HG02981 (cell line): ENCODE results near the gene UGT1A4.

Experiments
- ATAC-seq: cut with Tn5 transposase; IDR thresholded peaks from one replicate; pipeline ENCODE4 v1.9.1; 2021; ENCODE audit warnings: mild to moderate bottlenecking, moderate library complexity; ENCODE audit not compliant: unreplicated experiment

The UGT1A4 gene

GRCh38 chr2:233718552-233718951 lies at the start of gene UGT1A4:
UGT1A4 (plus strand) TSS chr2:233718736; CDS start chr2:233718821, 85 bp downstream.
- no peak for ATAC-seq

GRCh38 chr2:233671290-233672161 lies 47.0 kb upstream of the UGT1A4 start, which contains the start of gene UGT1A9:
UGT1A9 (plus strand) TSS chr2:233671898; CDS start chr2:233671935, 37 bp downstream.
- no peak for ATAC-seq

- no peak for ATAC-seq
Observed at GRCh38 chr2:233672886-233673285, 45.6 kb upstream of the UGT1A4 start.

GRCh38 chr2:233673896-233674295 lies 44.6 kb upstream of the UGT1A4 start:
- ATAC-seq, result no peak

- no peak for ATAC-seq
Observed at GRCh38 chr2:233674314-233674713, 44.2 kb upstream of the UGT1A4 start.

DNA sequence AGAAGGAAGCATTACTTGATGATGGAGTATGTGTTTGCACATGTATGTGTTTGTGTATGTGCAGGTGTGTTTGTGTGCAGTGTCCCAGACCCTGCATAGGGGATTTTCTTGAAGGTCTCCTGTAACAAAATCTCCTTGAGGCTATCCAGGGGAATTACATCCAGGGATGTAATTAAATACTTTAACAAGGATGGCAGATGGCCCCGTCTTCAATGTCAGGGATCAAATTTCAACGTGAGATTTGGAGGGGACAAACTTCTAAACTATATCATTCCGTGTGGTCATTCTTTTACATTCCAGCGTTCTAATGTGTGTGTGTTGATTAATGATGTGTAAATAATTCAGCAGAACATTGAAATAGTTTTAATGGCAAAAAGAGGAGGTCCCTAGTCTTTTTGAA lies 43.5 kb upstream of the UGT1A4 start:
- ATAC-seq, result no peak

GRCh38 chr2:233676046-233676445 lies 42.5 kb upstream of the UGT1A4 start:
- ATAC-seq, result no peak

GRCh38 chr2:233679196-233679595 lies 39.3 kb upstream of the UGT1A4 start:
- no peak for ATAC-seq

DNA sequence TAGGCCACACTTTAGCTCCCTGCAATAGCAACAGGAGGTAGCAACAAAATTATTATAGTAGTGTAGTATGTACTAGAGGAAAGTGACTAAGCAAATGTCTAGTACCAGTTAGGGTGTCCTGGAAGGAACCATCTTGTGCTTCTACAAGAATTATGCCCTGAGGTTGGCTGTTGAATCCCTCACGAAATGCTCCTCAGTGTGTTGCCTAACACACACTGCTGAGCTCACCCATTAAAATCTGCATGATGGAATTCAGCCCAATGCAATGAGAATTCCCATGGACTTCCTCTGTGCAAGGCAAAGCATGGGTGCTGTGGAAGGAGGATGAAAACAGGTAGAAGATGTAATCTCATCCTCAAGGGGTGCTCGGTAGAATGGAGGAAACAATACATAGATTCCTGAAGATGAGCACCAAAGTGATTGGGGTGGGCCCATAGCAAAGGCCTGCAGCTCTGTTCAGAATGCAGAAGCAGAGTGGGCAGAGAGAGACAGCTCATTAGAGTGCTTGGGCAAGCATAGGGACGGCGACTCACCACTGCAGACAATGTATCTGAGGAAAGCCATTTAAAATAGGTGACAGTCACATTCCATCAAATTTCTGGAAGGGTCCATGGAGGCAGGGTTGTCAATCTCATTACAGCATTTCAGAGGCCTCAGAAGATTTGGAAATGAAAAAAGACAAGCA lies 38.0 kb upstream of the UGT1A4 start:
- no peak for ATAC-seq

- no peak for ATAC-seq
Observed at GRCh38 chr2:233681521-233682099, 36.9 kb upstream of the UGT1A4 start, which contains the start of gene UGT1A7. UGT1A7 (plus strand) TSS chr2:233681901; CDS start chr2:233681938, 37 bp downstream.

GRCh38 chr2:233684640-233685039 lies 33.9 kb upstream of the UGT1A4 start:
- ATAC-seq, result no peak

GRCh38 chr2:233686928-233687327 lies 31.6 kb upstream of the UGT1A4 start:
- no peak for ATAC-seq

- ATAC-seq, result no peak
Observed at GRCh38 chr2:233688341-233688740, 30.2 kb upstream of the UGT1A4 start.

GRCh38 chr2:233689031-233689430 lies 29.5 kb upstream of the UGT1A4 start:
- ATAC-seq, result no peak

DNA sequence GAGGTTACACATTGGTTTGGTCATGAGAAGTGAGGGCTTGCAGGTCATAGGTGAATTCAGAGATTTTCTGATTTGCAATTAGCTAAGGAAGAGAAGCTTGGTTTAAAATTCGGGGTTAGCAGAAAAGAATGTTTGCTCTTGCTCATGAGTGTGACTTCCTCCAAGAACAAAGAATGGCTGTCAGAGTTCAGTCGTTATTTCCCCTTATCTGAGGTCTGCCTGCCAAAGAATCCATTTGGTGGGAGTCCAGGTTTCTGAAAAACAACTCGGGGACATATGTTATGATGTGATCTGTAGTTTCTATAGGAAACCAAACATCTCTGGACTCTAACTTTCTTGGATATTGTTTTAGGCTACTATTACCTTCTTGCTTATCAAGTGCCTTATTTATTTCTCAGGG lies 29.0 kb upstream of the UGT1A4 start:
- no peak for ATAC-seq

GRCh38 chr2:233690444-233690843 lies 28.1 kb upstream of the UGT1A4 start:
- no peak for ATAC-seq

- no peak for ATAC-seq
Observed at GRCh38 chr2:233691443-233692433, 26.8 kb upstream of the UGT1A4 start.

DNA sequence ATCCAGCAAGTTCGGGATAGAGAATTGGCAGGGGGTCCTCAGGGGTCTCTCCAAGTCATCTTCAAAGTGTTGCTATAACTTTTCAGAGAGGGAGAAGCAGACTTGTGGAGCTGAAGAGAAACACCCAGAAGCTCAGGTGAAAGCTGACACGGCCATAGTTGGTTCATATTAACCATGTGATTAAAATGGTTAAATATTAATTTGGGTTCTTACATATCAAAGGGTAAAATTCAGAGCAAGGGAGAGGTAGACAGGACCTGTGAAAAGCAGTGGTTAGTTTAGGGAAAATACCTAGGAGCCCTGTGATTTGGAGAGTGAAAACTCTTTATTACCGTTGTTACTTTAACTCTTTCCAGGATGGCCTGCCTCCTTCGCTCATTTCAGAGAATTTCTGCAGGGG lies 25.9 kb upstream of the UGT1A4 start, which contains the start of gene UGT1A6:
UGT1A6 (plus strand) TSS at position 243 of the 400 bp plus-strand sequence; CDS start at position 358, 115 bp downstream.
- no peak for ATAC-seq

- ATAC-seq, result no peak
Observed at GRCh38 chr2:233693963-233694362, 24.6 kb upstream of the UGT1A4 start.

DNA sequence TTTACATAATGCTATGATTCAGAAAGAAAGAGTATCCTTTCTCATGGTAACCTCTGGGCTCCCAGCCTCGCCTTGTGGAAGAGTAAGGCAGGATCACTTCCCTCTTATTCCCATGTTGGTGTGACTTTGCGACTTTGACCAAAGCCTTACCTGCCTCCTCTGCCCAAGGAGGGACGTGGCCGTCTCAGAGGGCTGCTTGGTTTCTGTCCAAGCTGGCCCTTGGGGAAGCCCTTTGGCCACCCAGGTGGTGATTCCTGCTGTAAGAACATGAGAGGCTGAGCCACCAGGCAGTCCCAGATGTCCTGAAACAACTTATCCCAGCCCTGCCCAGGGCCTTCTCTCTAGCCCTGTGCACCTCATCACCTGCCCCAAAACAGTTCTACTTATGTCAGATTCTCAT lies 19.8 kb upstream of the UGT1A4 start:
- no peak for ATAC-seq
